ENCODE measurements around the gene PARP16. TPM values are rescaled to one million over a fixed set of nuclear protein-coding genes. Genes with fewer than 3 reads are reported as not detected.

PARP16 gene
- total RNA-seq, 1 donor from 2014 or later, result 15.5 TPM

- Mint-ChIP-seq H3K27me3 (ENCODE audit: low read depth) (no peaks in the 10 kb centered on the region), H3K36me3 (ENCODE audit: low read depth) (no peaks in the 10 kb centered on the region), H3K4me3 (no peak overlapping the region)
These were observed 68.9 kb downstream of the PARP16 start for GRCh38 chr15:65217526-65218482.

GRCh38 chr15:65215496-65215895 lies 71.2 kb downstream of the PARP16 start:
- H3K36me3 Mint-ChIP-seq (ENCODE audit: low read depth), result no peaks in the 10 kb centered on the region
- no peaks in the 10 kb centered on the region for H3K4me1 Mint-ChIP-seq
- no peak overlapping the region for H3K27ac Mint-ChIP-seq (ENCODE audit: unreplicated experiment)
- no peaks in the 10 kb centered on the region for H3K27me3 Mint-ChIP-seq (ENCODE audit: low read depth)
- no peak for DNase-seq (ENCODE audit: low read depth, low spot score)
- H3K4me3 Mint-ChIP-seq, result no peak overlapping the region
- no peaks in the 10 kb centered on the region for H3K9me3 Mint-ChIP-seq
- TF ChIP-seq CTCF (conservative IDR thresholded peaks at IDR 0.05), result no peak

More at GRCh38 chr15:65217526-65218482, 68.9 kb downstream of the PARP16 start:
- Mint-ChIP-seq H3K9me3 (no peaks in the 10 kb centered on the region), H3K4me1 (peaks cover 4% of the 10 kb centered on the region), H3K27ac (ENCODE audit: unreplicated experiment) (no peak overlapping the region)
- no peak for TF ChIP-seq CTCF (conservative IDR thresholded peaks at IDR 0.05)
- no peak for DNase-seq (ENCODE audit: low read depth, low spot score)

- Mint-ChIP-seq H3K27ac (ENCODE audit: unreplicated experiment) (no peak overlapping the region), H3K4me3 (no peak overlapping the region), H3K9me3 (no peaks in the 10 kb centered on the region), H3K36me3 (ENCODE audit: low read depth) (no peaks in the 10 kb centered on the region), H3K27me3 (ENCODE audit: low read depth) (no peaks in the 10 kb centered on the region), H3K4me1 (no peaks in the 10 kb centered on the region)
- TF ChIP-seq CTCF (conservative IDR thresholded peaks at IDR 0.05), result no peak
- DNase-seq (ENCODE audit: low read depth, low spot score), result no peak
These were observed 72.7 kb downstream of the PARP16 start for GRCh38 chr15:65214010-65214409.

GRCh38 chr15:65213241-65213640 lies 73.4 kb downstream of the PARP16 start:
- H3K27ac Mint-ChIP-seq (ENCODE audit: unreplicated experiment), result no peak overlapping the region
- H3K4me1 Mint-ChIP-seq, result no peaks in the 10 kb centered on the region
- H3K4me3 Mint-ChIP-seq, result no peak overlapping the region
- no peak for DNase-seq (ENCODE audit: low read depth, low spot score)
- no peaks in the 10 kb centered on the region for H3K27me3 Mint-ChIP-seq (ENCODE audit: low read depth)
- H3K9me3 Mint-ChIP-seq, result no peaks in the 10 kb centered on the region
- H3K36me3 Mint-ChIP-seq (ENCODE audit: low read depth), result no peaks in the 10 kb centered on the region
- no peak for TF ChIP-seq CTCF (conservative IDR thresholded peaks at IDR 0.05)

GRCh38 chr15:65212097-65212496 lies 74.6 kb downstream of the PARP16 start:
- DNase-seq (ENCODE audit: low read depth, low spot score), result no peak
- H3K9me3 Mint-ChIP-seq, result no peaks in the 10 kb centered on the region
- H3K4me1 Mint-ChIP-seq, result no peaks in the 10 kb centered on the region

More at GRCh38 chr15:65212097-65212496, 74.6 kb downstream of the PARP16 start:
- Mint-ChIP-seq H3K27me3 (ENCODE audit: low read depth) (no peaks in the 10 kb centered on the region), H3K27ac (ENCODE audit: unreplicated experiment) (no peak overlapping the region), H3K4me3 (no peak overlapping the region), H3K36me3 (ENCODE audit: low read depth) (no peaks in the 10 kb centered on the region)
- TF ChIP-seq CTCF (conservative IDR thresholded peaks at IDR 0.05), result peak; percentile 51
